HG02885 (cell line): ENCODE data around the gene TRIM40.
"Not testable (repeated sequence)": the region's sequence is repeated elsewhere in the genome, so short reads cannot be mapped to it uniquely, and the experiment has no call there.

Experiments
- ATAC-seq: cut with Tn5 transposase; IDR thresholded peaks from one replicate; pipeline ENCODE4 v1.9.1; 2021; ENCODE audit warnings: mild to moderate bottlenecking; ENCODE audit not compliant: unreplicated experiment, poor library complexity

Gene TRIM40

GRCh38 chr6:30162265-30163089, 26.5 kb downstream of the TRIM40 start:
- ATAC-seq: no peak

GRCh38 chr6:30163090-30163917, 27.4 kb downstream of the TRIM40 start, which contains the start of gene TRIM15:
Gene TRIM15, plus strand, starts transcription at chr6:30163546. Its CDS starts 139 bp downstream, at chr6:30163685.
- ATAC-seq: no peak

GRCh38 chr6:30163918-30164654, 28.1 kb downstream of the TRIM40 start:
- no peak for ATAC-seq

- ATAC-seq: no peak
Observed at GRCh38 chr6:30164714-30165113, 28.8 kb downstream of the TRIM40 start.

GRCh38 chr6:30165238-30165637, 29.3 kb downstream of the TRIM40 start:
- not testable (repeated sequence) for ATAC-seq

- ATAC-seq: no peak
Observed at GRCh38 chr6:30167101-30167500, 31.2 kb downstream of the TRIM40 start.

GRCh38 chr6:30168741-30169140, 32.8 kb downstream of the TRIM40 start:
- no peak for ATAC-seq

- no peak for ATAC-seq
Observed at GRCh38 chr6:30169658-30170614, 34.0 kb downstream of the TRIM40 start.

- ATAC-seq: no peak
Observed at GRCh38 chr6:30171677-30172471, 35.9 kb downstream of the TRIM40 start.

- no peak for ATAC-seq
Observed at GRCh38 chr6:30172681-30173080, 36.7 kb downstream of the TRIM40 start.

GRCh38 chr6:30175765-30176164, 39.8 kb downstream of the TRIM40 start:
- ATAC-seq: no peak

- no peak for ATAC-seq
Observed at GRCh38 chr6:30178837-30179236, 42.9 kb downstream of the TRIM40 start.

- no peak for ATAC-seq
Observed at GRCh38 chr6:30180145-30180544, 44.2 kb downstream of the TRIM40 start.

- ATAC-seq: no peak
Observed at GRCh38 chr6:30184417-30185031, 48.6 kb downstream of the TRIM40 start.

GRCh38 chr6:30185846-30186484, 50.0 kb downstream of the TRIM40 start:
- ATAC-seq: no peak

GRCh38 chr6:30188541-30188940, 52.6 kb downstream of the TRIM40 start:
- ATAC-seq: no peak

- ATAC-seq: no peak
Observed at GRCh38 chr6:30192076-30192475, 56.1 kb downstream of the TRIM40 start.
